IMR-90 (cell line): ENCODE results near the gene BRMS1. TPM values are rescaled to one million over a fixed set of nuclear protein-coding genes. Genes with fewer than 3 reads are reported as not detected.
"Not testable (repeated sequence)": the region's sequence is repeated elsewhere in the genome, so short reads cannot be mapped to it uniquely, and the experiment has no call there.

Experiments used
- ATAC-seq: fragments of 200-7000 bp; cut with Tn5 transposase; 2 replicates; pipeline ENCODE4 v1.9.1; 2020; ENCODE audit warnings: low read depth, mild to moderate bottlenecking, moderate library complexity
- BruUV-seq: library from RNA; stranded (reverse); fragments of 400-500 nt; replicated peaks from 2 replicates; lab custom pipeline; 2021; lab: Mats Ljungman, UMichigan
- CTCF ChIA-PET: fragments of 300-600 bp; formaldehyde crosslinking; extraction: SDS; loops from one replicate; lab custom pipeline; 2021; ENCODE audit warnings: antibody characterized with exemption; lab: Yijun Ruan, JAX
- POLR2A ChIA-PET: fragments of 300-600 bp; sonication (Branson Sonifier 250); formaldehyde crosslinking; loops from one replicate; lab custom pipeline; 2022; ENCODE audit warnings: antibody characterized with exemption; ENCODE audit not compliant: unreplicated experiment; lab: Charles Lee
- DNase-seq: peaks from one replicate; pipeline ENCODE4 v3.0.0; 2013
- H2AFZ ChIP-seq: replicated peaks from 2 replicates; pipeline ENCODE3; 2013; ENCODE audit warnings: low read length, mild to moderate bottlenecking; ENCODE audit not compliant: poor library complexity
- H2AK5ac ChIP-seq: 2 replicates; pipeline ENCODE4 v1.6.1; 2013; ENCODE audit warnings: low read depth, low read length, inconsistent platforms
- H2AK9ac ChIP-seq: replicated peaks from 2 replicates; pipeline ENCODE3; 2013; ENCODE audit warnings: mild to moderate bottlenecking, low read depth, low read length, moderate library complexity; ENCODE audit not compliant: poor library complexity
- H2BK120ac ChIP-seq: 2 replicates; pipeline ENCODE4 v1.6.1; 2013; ENCODE audit warnings: low read depth, low read length, inconsistent platforms
- H2BK15ac ChIP-seq: 3 replicates; pipeline ENCODE4 v1.6.1; 2013; ENCODE audit warnings: low read depth, low read length, inconsistent platforms
- H2BK20ac ChIP-seq: 2 replicates; pipeline ENCODE4 v1.6.1; 2013; ENCODE audit warnings: low read depth, mild to moderate bottlenecking, inconsistent platforms, low read length, moderate library complexity
- H2BK5ac ChIP-seq: 2 replicates; pipeline ENCODE4 v1.6.1; 2013; ENCODE audit warnings: mild to moderate bottlenecking, low read depth, low read length, inconsistent platforms; ENCODE audit not compliant: poor library complexity, severe bottlenecking
- H3K14ac ChIP-seq: replicated peaks from 2 replicates; pipeline ENCODE4 v1.6.1; 2013; ENCODE audit warnings: low read depth, low read length, inconsistent platforms
- H3K18ac ChIP-seq: 2 replicates; pipeline ENCODE4 v1.6.1; 2013; ENCODE audit warnings: low read depth, low read length, control low read depth
- H3K23ac ChIP-seq: 2 replicates; pipeline ENCODE4 v1.6.1; 2013; ENCODE audit warnings: low read depth, low read length, inconsistent platforms
- H3K27ac ChIP-seq: 2 replicates; pipeline ENCODE4 v1.5.1; 2013; ENCODE audit warnings: mild to moderate bottlenecking, control low read depth, low read length; ENCODE audit not compliant: insufficient read depth
- H3K27me3 ChIP-seq: 2 replicates; pipeline ENCODE4 v1.6.1; 2013; ENCODE audit warnings: low read length; ENCODE audit not compliant: control insufficient read depth, insufficient read depth
- H3K36me3 ChIP-seq: 2 replicates; pipeline ENCODE4 v1.6.1; 2013; ENCODE audit warnings: low read length, mixed read lengths; ENCODE audit not compliant: control insufficient read depth, insufficient read depth
- H3K4ac ChIP-seq: 2 replicates; pipeline ENCODE4 v1.6.1; 2013; ENCODE audit warnings: low read depth, low read length, inconsistent platforms
- H3K4me1 ChIP-seq: 2 replicates; pipeline ENCODE4 v1.6.1; 2013; ENCODE audit warnings: low read length, mixed read lengths; ENCODE audit not compliant: control insufficient read depth, insufficient read depth
- H3K4me2 ChIP-seq: 2 replicates; pipeline ENCODE4 v1.6.1; 2013; ENCODE audit warnings: low read depth, mild to moderate bottlenecking, control low read depth, low read length, moderate library complexity
- H3K4me3 ChIP-seq: 2 replicates; pipeline ENCODE4 v1.5.1; 2013; ENCODE audit warnings: low read depth, mild to moderate bottlenecking, control low read depth, low read length, moderate library complexity; ENCODE audit not compliant: insufficient read depth
- H3K56ac ChIP-seq: 2 replicates; pipeline ENCODE4 v1.6.1; 2013; ENCODE audit warnings: low read length, inconsistent platforms; ENCODE audit not compliant: insufficient read depth; ENCODE audit errors: extremely low read depth
- H3K79me1 ChIP-seq, 2 experiments: 2 replicates each; pipeline ENCODE4 v1.6.1; 2013; ENCODE audit warnings: low read length in 2 of 2, inconsistent platforms in 1 of 2, low read depth in 1 of 2
- H3K9ac ChIP-seq: 2 replicates; pipeline ENCODE4 v1.6.1; 2013; ENCODE audit warnings: low read depth, low read length, control low read depth
- H3K9me1 ChIP-seq: 2 replicates; pipeline ENCODE4 v1.6.1; 2013; ENCODE audit warnings: low read length, inconsistent platforms; ENCODE audit not compliant: insufficient read depth
- H3K9me3 ChIP-seq: 2 replicates; pipeline ENCODE4 v1.6.1; 2013; ENCODE audit warnings: low read length; ENCODE audit not compliant: control insufficient read depth, insufficient read depth
- H4K20me1 ChIP-seq: 2 replicates; pipeline ENCODE4 v1.6.1; 2013; ENCODE audit warnings: low read length, inconsistent platforms; ENCODE audit not compliant: insufficient read depth
- H4K5ac ChIP-seq: 2 replicates; pipeline ENCODE4 v1.6.1; 2013; ENCODE audit warnings: mild to moderate bottlenecking, low read depth, low read length, control low read depth
- H4K8ac ChIP-seq, 2 experiments: 2 replicates each; pipeline ENCODE4 v1.6.1; 2013; ENCODE audit warnings: low read depth in 2 of 2, low read length in 2 of 2, control low read depth in 1 of 2, inconsistent platforms in 1 of 2
- H4K91ac ChIP-seq: 2 replicates; pipeline ENCODE4 v1.6.1; 2013; ENCODE audit warnings: low read depth, low read length, inconsistent platforms; ENCODE audit not compliant: insufficient read depth
- WGBS, 2 experiments: methylation state at CpG; one replicate each; pipeline versions ENCODE4 v1.1.5 to v1.1.7; 2013; ENCODE audit warnings: missing lambda C conversion rate in 2 of 2; ENCODE audit not compliant: insufficient read length in 1 of 2; ENCODE audit errors: extremely low coverage in 2 of 2; 5-methylcytosine and 5-hydroxymethylcytosine counted together
- dilution Hi-C: fragments of 300-500 bp; cut with HindIII; formaldehyde crosslinking; loops from one replicate; pipeline ENCODE4 v1.14.3; 2018; ENCODE audit warnings: low sequenced_read_pairs; ENCODE audit not compliant: unreplicated experiment
- in situ Hi-C: fragments of 300-500 bp; cut with MboI; formaldehyde crosslinking; loops from 3 replicates; pipeline ENCODE4 v1.14.3; 2019; ENCODE audit warnings: low sequenced_read_pairs, inconsistent platforms, mixed read lengths
- intact Hi-C: fragments of 100-400 bp; cut with micrococcal nuclease; formaldehyde crosslinking; loops from 2 replicates; pipeline ENCODE4 v1.10.0; 2022
- polyA plus RNA-seq, 3 experiments: library from polyadenylated mRNA; depleted of rRNA; stranded (reverse); fragments of >200 nt; gene quantifications; 2 replicates each; pipeline ENCODE4 v1.2.3, GENCODE V29; 2012; ENCODE audit warnings: low replicate concordance in 1 of 3
- total RNA-seq: library from RNA; depleted of rRNA; stranded (reverse); fragments of >200 nt; gene quantifications from 2 replicates; pipeline ENCODE4 v1.2.3, GENCODE V29; 2012

The BRMS1 gene
- total and polyA plus RNA-seq, 2 of the 4 experiments (the other 2 are of a cell fraction) = 48.3 to 57.9 TPM

GRCh38 chr11:66320289-66320688, 24.6 kb downstream of the BRMS1 start:
- H2BK5ac ChIP-seq, H3K27me3 ChIP-seq, H3K9ac ChIP-seq, H4K5ac ChIP-seq, H3K4me2 ChIP-seq, intact Hi-C loops, H3K23ac ChIP-seq, dilution Hi-C loops, DNase-seq, H3K4me3 ChIP-seq, ATAC-seq, H2BK15ac ChIP-seq, POLR2A ChIA-PET, BruUV-seq, H3K4ac ChIP-seq, H3K56ac ChIP-seq, H3K14ac ChIP-seq, H2AFZ ChIP-seq, H2BK20ac ChIP-seq, H3K36me3 ChIP-seq, H2BK120ac ChIP-seq, H3K18ac ChIP-seq, H4K8ac ChIP-seq, H2AK5ac ChIP-seq, in situ Hi-C loops, H4K91ac ChIP-seq, H3K27ac ChIP-seq, H2AK9ac ChIP-seq, CTCF ChIA-PET, H3K9me3 ChIP-seq: not testable (repeated sequence)
- WGBS, 2 experiments = no CpG with 5 or more reads among the region's 2 CpGs
- Histone ChIP-seq H3K4me1 (peaks cover 34% of the 10 kb centered on the region), H3K9me1 (peaks cover 22% of the 10 kb centered on the region), H3K79me1 (peaks cover 0 to 28% of the 10 kb centered on the region in 2 experiments; a peak in 2 of 4 replicates), H4K20me1 (peaks cover 15% of the 10 kb centered on the region)
